GM11168 (cell line): Measurements from ENCODE around the gene SNRPD1.
"Not testable (repeated sequence)": the region's sequence is repeated elsewhere in the genome, so short reads cannot be mapped to it uniquely, and the experiment has no call there.

Source experiments
- in situ Hi-C: fragments of 300-500 bp; cut with MboI; formaldehyde crosslinking; loops from one replicate; pipeline ENCODE4 v1.12.0; 2022; ENCODE audit warnings: low sequenced_read_pairs; ENCODE audit not compliant: unreplicated experiment

The SNRPD1 gene

GRCh38 chr18:21634588-21635199 is 22.6 kb downstream of the SNRPD1 start:
- in situ Hi-C loops, result no loop called here

- in situ Hi-C loops, result no loop called here
These were observed 24.7 kb downstream of the SNRPD1 start for GRCh38 chr18:21636769-21637168.

- in situ Hi-C loops, result no loop called here
These were observed 26.7 kb downstream of the SNRPD1 start for GRCh38 chr18:21638822-21639221.

DNA sequence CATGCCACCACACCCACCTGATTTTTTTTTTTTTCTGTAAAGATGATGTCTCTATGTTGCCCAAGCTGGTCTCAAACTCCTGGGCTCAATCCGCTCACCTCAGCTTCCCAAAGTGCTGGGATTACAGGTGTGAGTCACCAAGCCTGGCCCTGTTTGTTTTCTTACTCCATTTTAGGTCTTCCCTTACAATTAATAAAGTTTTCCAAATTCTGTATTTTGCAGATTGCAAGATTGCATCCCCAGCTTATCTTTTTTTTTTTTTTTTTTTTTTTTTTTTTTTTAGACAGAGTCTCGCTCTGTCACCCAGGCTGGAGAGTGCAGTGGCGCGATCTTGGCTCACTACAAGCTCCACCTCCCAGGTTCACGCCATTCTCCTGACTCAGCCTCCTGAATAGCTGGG is 28.3 kb downstream of the SNRPD1 start:
- in situ Hi-C loops, result not testable (repeated sequence)

DNA sequence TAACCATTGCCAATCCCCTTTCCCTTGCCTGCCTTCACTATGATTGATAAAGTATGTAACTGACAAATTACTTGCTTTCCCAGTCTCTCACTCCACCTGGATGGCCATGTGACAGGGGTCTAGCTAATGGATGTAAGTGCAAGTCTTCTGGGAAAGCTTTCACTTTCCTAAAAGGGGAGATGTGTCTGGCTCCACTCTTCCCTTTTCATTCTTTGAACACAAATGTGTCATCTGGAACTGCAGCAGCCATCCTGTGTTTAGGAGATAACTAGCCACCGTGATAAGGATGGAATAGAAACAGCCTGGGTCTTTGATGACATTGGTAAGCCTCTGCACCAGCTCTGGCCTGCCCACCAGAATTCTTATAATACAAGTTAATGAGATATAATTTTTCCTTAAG is 38.2 kb downstream of the SNRPD1 start:
- in situ Hi-C loops, result no loop called here

- in situ Hi-C loops, result no loop called here
These were observed 40.0 kb downstream of the SNRPD1 start for GRCh38 chr18:21652073-21652472.

GRCh38 chr18:21653361-21653760 is 41.2 kb downstream of the SNRPD1 start:
- in situ Hi-C loops, result no loop called here

DNA sequence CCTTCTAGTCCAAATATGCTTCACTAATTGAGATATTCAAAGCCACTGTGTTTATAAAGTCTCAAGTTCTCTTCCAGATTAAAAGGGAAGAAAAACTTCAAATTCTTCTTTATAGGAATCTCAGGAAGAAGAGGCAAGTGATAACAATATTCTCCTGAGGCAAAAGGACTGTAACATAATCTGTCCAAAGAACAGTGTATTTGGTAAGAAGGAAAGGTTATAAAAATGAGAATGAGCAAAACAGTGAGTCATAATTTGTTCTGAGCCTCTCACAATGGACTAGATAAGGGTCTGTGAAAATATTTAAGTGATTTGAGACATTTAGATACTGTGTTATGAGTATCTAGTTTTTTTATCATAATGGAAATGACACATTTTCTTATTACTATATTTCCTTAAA is 44.3 kb downstream of the SNRPD1 start:
- in situ Hi-C loops, result no loop called here

DNA sequence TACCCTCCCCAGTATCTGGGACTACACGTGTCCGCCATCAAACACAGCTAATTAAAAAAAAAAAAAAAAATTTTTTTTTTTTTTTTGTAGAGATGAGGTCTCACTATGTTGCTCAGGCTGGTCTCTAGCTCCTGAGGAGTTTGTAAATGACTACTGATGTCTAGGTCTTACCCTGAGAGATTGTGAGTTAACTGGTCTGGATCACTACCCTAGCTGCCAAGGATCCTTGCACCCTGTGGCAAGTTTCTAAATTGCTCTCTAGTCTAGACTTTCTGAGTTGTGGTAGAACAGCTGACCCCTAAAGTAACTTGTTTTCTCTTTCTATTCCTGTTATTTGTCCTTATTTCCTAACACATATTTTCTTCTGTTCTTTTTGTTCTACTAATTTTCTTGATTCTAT is 48.0 kb downstream of the SNRPD1 start:
- in situ Hi-C loops, result no loop called here

- in situ Hi-C loops, result no loop called here
These were observed 50.5 kb downstream of the SNRPD1 start for GRCh38 chr18:21662581-21662980.

DNA sequence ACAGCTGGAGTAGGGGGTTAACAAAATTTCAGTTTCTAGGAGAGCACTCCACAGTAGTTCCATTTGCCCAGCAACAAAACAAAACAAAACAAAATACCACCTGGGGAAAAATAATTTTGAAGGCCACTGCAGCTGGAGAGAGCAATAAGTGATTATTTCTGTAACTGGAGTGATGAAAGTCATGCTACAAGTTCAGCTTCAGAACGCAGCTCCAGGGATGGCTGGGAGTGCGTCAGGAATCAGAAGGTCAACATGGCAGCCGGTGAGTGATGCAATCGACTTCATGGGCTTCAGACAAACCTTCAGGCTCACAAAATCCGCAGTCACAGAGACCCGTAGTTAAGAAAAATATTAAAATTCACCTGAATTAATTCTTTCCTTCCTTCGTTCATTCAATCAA is 51.5 kb downstream of the SNRPD1 start:
- in situ Hi-C loops, result no loop called here

DNA sequence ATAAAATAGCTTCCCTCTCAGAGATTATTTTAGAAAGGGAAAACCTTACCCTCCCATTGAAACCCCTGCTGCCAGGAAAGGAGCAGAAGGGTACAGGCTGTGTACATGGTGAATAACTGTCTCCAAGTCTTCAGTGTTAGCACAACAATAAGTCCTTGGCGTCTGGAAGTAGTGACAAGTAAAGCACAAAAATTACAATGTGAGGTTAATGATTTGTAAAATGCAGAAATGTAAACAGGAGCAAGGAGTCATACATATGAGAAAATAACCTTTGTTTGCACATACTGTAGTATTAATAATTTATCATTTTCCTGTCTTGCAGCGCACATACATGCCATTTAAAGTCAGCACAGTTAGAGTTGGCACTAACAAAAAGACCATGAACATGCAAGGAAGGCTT is 52.0 kb downstream of the SNRPD1 start:
- in situ Hi-C loops, result no loop called here

- in situ Hi-C loops, result no loop called here
These were observed 57.7 kb downstream of the SNRPD1 start for GRCh38 chr18:21669736-21670285.

- in situ Hi-C loops, result no loop called here
These were observed 60.6 kb downstream of the SNRPD1 start for GRCh38 chr18:21672521-21673267.

GRCh38 chr18:21675354-21675753 is 63.2 kb downstream of the SNRPD1 start:
- in situ Hi-C loops, result not testable (repeated sequence)

DNA sequence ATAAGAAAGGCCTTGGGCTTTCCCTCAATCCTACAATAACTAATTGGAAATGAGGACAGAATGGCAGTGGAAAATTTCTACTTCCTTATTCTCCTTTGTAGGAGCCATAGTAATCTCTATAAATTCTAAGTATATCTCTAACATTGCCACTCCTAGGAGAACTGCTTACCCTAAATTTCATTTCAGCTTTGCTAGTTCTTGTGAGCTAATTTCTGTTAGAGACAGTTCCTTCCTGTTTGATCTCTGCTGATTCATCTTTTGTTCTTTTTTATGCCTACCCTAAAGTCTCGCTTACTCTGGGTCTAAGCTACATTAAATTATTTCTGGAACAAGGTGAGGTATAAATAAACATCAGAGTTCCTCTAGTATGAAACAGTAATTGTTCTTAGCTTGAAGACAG is 66.7 kb downstream of the SNRPD1 start:
- in situ Hi-C loops, result no loop called here

- in situ Hi-C loops, result no loop called here
These were observed 68.0 kb downstream of the SNRPD1 start for GRCh38 chr18:21680161-21680560.

DNA sequence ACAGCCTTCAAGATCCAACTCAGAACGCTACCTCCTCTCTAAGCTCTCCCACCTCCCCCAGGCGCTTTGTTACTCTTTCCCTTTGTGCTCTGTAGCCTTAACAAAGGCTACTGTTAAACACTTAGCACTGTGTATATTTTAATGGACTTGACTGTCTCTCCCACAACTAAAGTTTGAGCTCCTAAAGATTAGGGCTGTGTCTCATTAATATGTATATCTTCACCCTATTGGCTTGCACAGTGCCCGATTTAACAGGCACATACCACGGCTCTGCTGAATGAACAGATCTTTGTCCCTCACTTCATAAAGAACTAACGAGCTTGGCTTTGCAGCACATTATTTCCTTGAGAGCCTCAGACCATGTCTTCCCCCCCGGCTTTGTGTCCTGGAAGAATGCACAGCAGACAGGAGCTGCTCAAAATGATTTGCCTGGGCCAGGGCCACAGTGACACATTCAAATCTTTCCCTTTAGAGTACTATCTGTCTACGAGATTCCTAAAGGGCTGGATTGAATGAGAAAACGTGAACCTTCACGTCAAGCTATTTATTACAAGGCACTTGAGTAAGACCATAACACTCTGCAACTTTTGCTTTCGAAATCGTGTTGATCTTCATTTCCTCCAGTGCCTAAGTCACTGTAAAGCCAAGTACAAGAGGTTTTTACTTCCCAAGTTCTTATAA is 70.4 kb downstream of the SNRPD1 start:
- in situ Hi-C loops, result no loop called here
